Testis (tissue), 2 donors: ENCODE results near the gene ESPN.

ENCODE experiments used
- CTCF ChIP-seq, 3 experiments: fragments of 450-650 bp in 2 of 3; fragments of 200-600 bp in 1 of 3; sonication (generic) in 1 of 3; IDR thresholded peaks; one replicate each; pipeline ENCODE4 v1.5.1; 2016 to 2019; ENCODE audit warnings: antibody characterized with exemption in 3 of 3, mild to moderate bottlenecking in 2 of 3, moderate library complexity in 1 of 3
- POLR2A ChIP-seq: fragments of 450-650 bp; IDR thresholded peaks from one replicate; pipeline ENCODE4 v1.6.1; 2017; ENCODE audit warnings: antibody characterized with exemption, mild to moderate bottlenecking, moderate library complexity

GRCh38 chr1:6447016-6447817 lies 22.6 kb downstream of the ESPN start:
- TF ChIP-seq CTCF (IDR thresholded peaks at IDR 0.05): no peak
- TF ChIP-seq POLR2A: no peak
